ENCODE data around the gene TUBB4A.

The TUBB4A gene

GRCh38 chr19:6450166-6450565, 51.9 kb downstream of the TUBB4A start:
- H3K4me3 ChIP-seq (IDR thresholded peaks at IDR 0.05; ENCODE audit: insufficient read depth, low read depth, low read length) = no peak overlapping the region
- H3K4me1 ChIP-seq (ENCODE audit: low read depth, poor library complexity, severe bottlenecking) = no peaks in the 10 kb centered on the region
- no peaks in the 10 kb centered on the region for H4K20me1 ChIP-seq (ENCODE audit: insufficient read depth)
- no peak overlapping the region for H2AFZ ChIP-seq (ENCODE audit: low read depth)
- H3K27me3 ChIP-seq (ENCODE audit: insufficient read depth, low read depth) = no peaks in the 10 kb centered on the region
- no peaks in the 10 kb centered on the region; the same call in 1 of the 2 replicates for H3K36me3 ChIP-seq (ENCODE audit: insufficient read depth)
- H3K27ac ChIP-seq = no peak overlapping the region
- H3K9ac ChIP-seq = no peak overlapping the region
- no peaks in the 10 kb centered on the region for H3K79me2 ChIP-seq (ENCODE audit: insufficient read depth, low read depth)
- H3K4me2 ChIP-seq = no peak overlapping the region
- no peak for TF ChIP-seq CTCF (conservative IDR thresholded peaks at IDR 0.05; ENCODE audit: low read depth, low read length)

- H3K27me3 ChIP-seq (ENCODE audit: insufficient read depth, low read depth) = no peaks in the 10 kb centered on the region
- H3K27ac ChIP-seq = no peak overlapping the region
- H2AFZ ChIP-seq (ENCODE audit: low read depth) = no peak overlapping the region
- no peaks in the 10 kb centered on the region for H3K79me2 ChIP-seq (ENCODE audit: insufficient read depth, low read depth)
- TF ChIP-seq CTCF (conservative IDR thresholded peaks at IDR 0.05; ENCODE audit: low read depth, low read length) = no peak
- H3K9ac ChIP-seq = no peak overlapping the region
- H3K4me3 ChIP-seq (IDR thresholded peaks at IDR 0.05; ENCODE audit: insufficient read depth, low read depth, low read length) = no peak overlapping the region
- H3K4me1 ChIP-seq (ENCODE audit: low read depth, poor library complexity, severe bottlenecking) = no peaks in the 10 kb centered on the region
- no peak overlapping the region for H3K4me2 ChIP-seq
- H3K36me3 ChIP-seq (ENCODE audit: insufficient read depth) = no peaks in the 10 kb centered on the region
- no peaks in the 10 kb centered on the region for H4K20me1 ChIP-seq (ENCODE audit: insufficient read depth)
Observed at GRCh38 chr19:6448045-6448444, 54.1 kb downstream of the TUBB4A start.

GRCh38 chr19:6446452-6446851, 55.7 kb downstream of the TUBB4A start:
- H2AFZ ChIP-seq (ENCODE audit: low read depth) = no peak overlapping the region
- no peaks in the 10 kb centered on the region for H3K36me3 ChIP-seq (ENCODE audit: insufficient read depth)

More at GRCh38 chr19:6446452-6446851, 55.7 kb downstream of the TUBB4A start:
- Histone ChIP-seq H3K4me3 (IDR thresholded peaks at IDR 0.05; ENCODE audit: insufficient read depth, low read depth, low read length) (no peak overlapping the region), H3K27ac (no peak overlapping the region), H3K27me3 (ENCODE audit: insufficient read depth, low read depth) (no peaks in the 10 kb centered on the region), H3K9ac (no peak overlapping the region), H3K79me2 (ENCODE audit: insufficient read depth, low read depth) (no peaks in the 10 kb centered on the region), H3K4me1 (ENCODE audit: low read depth, poor library complexity, severe bottlenecking) (no peaks in the 10 kb centered on the region), H3K4me2 (no peak overlapping the region), H4K20me1 (ENCODE audit: insufficient read depth) (no peaks in the 10 kb centered on the region)
- no peak for TF ChIP-seq CTCF (conservative IDR thresholded peaks at IDR 0.05; ENCODE audit: low read depth, low read length)
